ENCODE results near the gene MRTFA.

- TF ChIP-seq POLR2A (IDR thresholded peaks at IDR 0.05) (no peak), CTCF (IDR thresholded peaks at IDR 0.05) (no peak)
These were observed 78.5 kb downstream of the MRTFA start for GRCh38 chr22:40557972-40558371.

Measured in adrenal gland (tissue), 5 donors.